GM18861 (cell line): Measurements from ENCODE around the gene CAMK2N2.
"Not testable (repeated sequence)": the region's sequence is repeated elsewhere in the genome, so short reads cannot be mapped to it uniquely, and the experiment has no call there.

Experiments
- ATAC-seq: cut with Tn5 transposase; IDR thresholded peaks from one replicate; pipeline ENCODE4 v1.9.1; 2021; ENCODE audit not compliant: unreplicated experiment

CAMK2N2 gene

DNA sequence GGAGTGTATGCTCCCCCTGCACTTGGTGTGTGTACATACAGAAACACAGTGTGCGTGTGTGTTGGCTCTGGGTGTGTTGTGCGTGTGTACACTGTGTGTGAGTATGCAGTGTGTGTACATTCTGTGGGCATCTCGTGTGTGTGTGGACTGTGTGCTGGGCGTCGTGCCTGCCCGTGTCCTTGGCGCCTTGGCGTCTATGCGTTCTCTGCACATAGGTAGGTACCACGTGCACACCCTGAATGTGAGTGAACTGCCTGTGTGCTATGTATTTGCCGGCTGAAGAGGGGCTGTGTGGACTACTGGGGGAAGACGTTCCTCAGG is 14.0 kb upstream of the CAMK2N2 start:
- ATAC-seq = no peak

DNA sequence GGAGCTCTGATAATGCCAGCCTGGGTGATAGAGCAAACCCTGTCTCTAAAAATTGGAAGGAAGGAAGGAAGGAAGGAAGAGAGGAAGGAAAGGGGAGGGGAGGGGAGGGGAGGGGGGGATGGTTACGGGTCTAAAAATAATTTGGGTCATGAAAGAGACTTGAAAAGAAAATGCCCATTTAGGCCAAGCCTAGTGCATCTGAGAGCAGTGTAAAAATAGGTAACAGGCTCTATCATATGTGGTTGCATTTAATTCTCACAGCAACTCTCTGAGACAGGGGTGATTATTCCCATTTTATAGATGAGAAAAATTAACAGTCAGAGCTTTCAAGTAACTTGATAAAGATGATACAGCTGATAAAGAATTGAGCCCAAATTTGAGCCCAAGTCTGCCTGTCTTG is 10.9 kb upstream of the CAMK2N2 start:
- ATAC-seq = no peak

DNA sequence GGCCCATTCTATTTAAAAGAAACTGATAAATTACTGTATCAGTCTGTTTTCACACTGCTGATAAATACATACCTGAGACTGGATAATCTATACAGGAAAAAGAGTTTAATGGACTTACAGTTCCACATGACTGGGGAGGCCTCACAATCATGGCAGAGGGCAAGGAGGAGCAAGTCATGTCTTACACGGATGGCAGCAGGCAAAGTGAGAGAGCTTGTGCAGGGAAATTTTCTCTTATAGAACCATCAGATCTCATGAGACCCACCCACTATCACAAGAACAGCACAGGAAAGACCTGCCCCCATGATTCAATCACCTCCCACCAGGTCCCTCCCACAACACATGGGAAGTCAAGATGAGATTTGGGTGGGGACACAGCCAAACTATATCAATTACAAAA is 5.9 kb upstream of the CAMK2N2 start:
- not testable (repeated sequence) for ATAC-seq

DNA sequence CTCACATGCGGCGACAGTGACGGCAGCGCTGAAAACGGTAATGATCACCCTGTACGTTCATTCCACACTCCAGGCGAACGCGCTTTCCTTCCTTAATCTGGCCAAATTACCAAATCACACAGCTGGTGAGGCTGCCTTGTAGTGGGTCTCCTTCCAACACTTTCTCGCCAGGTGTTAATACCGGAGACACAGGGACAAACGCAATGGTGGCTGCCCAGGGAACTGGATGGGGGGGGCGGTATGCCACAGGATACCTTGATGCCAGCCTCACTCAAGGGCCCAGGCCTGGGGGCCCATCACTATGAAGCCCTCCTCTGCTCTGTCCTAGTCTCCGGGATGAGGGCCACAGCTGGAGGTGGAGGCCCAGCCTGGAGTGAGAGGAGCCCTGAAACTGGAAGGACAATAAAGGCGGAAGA is 1.4 kb upstream of the CAMK2N2 start:
- no peak for ATAC-seq

DNA sequence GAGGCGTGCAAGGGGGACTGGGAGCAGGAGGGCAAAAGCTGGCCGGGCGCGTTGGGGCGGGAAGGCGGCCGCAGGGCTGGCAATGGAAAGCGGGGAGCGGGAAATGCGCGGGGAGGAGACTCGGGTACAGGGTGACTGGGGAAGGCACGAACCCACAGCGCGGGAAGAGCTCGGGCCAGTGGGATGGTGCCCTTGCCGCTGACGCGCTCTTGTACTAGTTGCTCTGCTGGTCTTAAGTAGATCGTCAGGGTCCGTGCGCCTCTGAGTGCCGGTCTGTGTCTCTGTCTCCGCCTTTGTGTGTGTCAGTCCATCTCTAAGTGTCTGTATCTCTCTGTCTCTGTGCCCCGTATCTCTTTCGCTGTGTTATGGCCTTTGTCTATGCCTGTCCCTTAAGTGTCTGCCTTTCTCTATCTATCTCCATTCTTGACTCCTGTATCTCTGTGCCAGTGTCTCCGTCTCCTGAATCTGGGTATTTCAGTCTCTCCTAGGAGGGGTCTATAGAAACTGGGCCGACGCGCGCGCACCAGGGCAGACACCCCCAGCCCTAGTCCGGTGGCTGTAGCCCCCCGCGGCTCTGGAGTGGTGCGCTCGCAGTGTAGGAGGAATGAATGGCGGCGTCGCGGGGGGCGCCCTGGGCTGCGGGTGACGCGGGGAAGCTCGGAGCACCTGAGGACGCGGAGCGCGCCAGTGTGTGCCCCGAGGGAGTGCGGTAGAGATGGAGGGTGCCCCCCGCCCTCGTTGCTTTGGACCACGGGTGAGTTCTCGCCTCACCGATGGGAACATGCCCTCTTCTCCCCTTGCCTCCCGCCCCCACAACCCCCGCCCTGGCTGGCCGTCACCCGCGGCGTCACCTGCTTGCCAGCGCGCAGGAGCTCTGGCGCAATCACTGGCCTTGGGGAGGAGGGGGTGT is 756 bp upstream of the CAMK2N2 start:
- ATAC-seq = no peak

DNA sequence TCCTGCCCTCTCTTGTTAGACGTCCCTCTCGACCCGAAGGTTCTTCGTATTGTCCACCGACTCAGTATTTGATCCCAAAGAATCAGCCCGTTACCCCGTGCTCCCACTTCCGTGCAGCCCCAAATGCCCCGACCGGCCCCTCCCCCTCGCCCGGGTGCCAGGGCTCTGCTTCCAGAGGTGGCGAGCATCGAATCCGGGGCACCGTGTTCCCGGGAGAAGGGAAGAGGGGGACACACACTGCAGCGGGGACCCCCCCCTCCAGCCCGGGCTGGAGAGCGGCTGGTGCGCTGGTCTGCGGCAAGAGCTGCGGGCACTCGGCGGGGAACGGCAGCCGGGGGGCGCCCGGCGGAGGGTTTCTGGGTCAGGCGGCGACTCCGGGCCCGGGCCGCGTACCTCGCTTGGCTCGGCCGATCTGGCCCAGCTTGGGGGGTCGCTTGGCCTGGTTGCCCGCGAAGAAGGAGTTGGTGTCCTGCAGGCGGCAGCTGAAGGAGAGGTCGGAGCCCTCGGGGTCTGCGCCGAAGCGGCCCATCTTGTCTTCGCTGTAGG is 556 bp downstream of the CAMK2N2 start:
- ATAC-seq = no peak

DNA sequence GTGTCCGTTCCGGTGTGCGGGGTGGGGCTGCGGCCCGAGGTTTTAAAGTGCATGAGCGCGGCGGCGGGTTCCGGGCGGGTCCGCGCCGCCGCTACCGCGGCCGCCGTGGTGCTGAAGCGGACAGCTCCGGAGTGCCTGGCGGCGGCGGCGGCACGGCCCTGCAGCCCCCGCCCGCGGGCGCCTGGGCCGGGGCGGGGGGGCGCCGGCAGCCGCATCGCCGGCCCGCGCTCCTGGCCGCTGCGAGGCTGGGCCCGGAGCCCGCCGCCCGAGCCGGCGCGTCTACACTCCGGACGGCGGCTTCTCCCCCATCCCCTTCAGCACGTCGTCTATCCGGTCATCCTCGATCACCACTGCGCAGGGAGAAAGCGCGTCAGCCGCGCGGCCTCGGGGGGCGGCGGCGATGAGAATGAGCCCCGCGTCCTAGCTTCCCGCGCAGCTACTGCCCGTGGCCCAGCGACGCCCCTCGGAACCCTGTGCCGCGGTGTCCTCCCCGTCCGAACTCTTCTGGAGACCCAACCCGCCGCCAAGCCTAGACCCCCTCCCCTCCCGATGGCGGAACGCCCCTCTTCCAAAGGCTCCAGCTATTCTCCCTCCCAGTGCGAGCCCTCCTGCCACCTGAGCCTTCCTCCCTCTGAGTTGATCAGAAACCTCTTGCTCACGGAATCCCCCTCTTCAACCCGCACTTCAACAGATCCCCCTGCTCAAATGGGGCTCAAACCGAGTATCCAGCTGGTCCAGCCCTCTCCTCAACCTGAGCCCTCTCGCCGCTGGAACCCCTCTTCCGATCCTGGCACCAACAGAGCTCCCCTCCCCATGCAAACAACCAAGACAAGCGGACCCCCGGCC is 1.3 kb downstream of the CAMK2N2 start:
- ATAC-seq = no peak

DNA sequence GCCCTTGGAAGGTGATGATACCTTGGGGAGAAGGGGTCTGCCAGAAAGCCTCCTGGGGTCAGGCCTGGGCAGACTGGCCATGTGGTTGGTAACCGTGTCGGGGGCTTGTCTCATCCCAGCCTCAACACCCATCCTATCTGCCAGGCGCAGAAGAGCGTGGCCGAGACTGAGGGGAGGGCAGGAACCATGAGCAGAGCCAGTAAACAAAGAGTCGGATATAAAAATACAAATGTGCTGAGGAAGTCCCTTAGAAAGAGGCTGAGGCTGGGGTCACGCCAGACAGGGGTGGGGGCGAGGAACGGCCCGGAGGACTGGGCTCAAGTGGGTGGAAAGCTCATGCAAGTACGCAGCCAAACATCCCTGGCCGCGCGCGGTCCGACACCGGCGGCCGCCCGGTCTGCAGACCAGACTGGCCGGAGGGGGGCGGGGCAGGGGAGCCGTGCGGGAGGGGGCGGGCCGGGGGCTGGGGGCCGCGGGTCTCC is 1.9 kb downstream of the CAMK2N2 start:
- no peak for ATAC-seq

DNA sequence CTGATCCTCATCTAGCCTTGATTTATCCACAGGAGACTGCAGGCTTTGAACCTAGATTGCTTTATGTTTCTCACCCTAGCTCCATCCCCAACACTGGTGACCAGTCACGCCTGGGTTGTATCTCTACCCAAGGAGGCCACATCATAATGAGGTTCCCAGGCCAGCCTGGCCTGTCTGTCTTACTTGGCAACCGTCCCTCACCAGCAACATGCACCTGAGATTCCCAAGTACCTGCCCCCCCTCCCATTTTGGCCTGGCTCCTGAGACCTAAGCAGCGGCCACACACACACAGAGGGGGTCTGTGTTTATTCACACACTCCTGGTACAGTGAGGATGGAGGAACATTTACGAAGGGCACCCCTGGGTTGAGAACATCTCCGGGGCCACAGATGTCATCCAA is 2.4 kb downstream of the CAMK2N2 start:
- no peak for ATAC-seq

DNA sequence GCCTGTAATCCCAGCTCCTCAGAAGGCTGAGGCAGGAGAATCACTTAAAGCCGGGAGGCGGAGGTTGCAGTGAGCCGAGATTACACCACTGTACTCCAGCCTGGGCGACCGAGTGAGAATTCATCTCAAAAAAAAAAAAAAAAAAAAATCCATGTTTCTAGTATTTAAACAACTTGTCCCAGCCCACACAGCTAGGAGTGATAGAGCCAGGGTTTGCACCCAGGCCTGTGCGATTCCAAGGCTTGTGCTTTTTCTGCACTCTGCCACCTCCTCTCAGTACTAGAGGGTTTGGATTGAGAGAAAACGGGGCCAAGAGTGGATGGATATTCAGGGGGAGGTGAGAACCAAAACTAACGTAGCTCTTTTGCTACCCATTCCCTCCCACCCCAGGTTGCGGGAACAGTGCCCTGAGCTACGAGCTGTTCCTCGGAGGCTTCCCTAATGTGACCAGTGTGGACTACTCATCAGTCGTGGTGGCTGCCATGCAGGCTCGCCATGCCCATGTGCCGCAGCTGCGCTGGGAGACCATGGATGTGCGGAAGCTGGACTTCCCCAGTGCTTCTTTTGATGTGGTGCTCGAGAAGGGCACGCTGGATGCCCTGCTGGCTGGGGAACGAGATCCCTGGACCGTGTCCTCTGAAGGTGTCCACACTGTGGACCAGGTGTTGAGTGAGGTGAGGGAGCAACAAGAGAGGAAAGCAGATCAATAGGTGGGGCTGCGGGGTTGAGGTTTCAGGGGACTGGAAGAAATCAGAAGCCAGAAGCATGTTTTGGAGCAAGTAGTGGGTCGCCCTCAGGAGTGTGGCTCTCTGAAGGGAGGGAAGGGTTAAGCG is 4.1 kb downstream of the CAMK2N2 start:
- ATAC-seq = no peak

DNA sequence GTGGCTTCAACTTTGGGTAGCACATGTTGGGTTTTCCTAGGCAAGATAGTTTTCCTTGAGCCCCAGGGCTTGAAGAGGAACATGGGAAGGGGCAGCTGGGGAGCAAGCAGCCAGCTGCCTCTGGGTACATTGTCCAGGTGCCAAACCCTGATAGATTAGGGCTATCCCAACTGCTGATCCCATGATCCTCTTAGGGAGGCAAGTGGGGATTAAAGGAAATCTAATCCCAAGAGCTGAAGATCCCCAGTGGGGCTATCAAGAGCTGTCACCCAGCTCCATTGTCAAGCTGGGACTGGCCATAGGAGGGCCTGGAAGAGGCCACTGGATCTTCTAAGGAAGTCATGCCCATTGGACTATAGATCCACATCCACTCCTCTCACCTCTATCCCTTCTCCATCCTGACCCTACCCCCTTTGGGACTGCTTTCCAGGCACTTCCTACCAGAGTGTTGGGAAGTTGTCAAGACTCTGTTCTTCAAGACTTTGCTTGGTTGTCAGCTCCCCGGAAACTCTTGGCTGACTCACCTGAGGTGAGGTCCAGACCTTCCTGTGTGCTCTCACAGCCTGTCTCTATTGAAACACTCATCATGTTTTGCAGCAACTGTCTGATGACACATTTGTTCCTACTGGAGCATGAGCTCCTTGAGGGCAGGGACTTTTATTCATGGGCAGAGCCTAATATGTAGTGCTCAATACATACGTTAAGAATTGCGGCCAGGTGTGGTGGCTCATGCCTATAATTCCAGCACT is 5.9 kb downstream of the CAMK2N2 start:
- ATAC-seq = no peak

DNA sequence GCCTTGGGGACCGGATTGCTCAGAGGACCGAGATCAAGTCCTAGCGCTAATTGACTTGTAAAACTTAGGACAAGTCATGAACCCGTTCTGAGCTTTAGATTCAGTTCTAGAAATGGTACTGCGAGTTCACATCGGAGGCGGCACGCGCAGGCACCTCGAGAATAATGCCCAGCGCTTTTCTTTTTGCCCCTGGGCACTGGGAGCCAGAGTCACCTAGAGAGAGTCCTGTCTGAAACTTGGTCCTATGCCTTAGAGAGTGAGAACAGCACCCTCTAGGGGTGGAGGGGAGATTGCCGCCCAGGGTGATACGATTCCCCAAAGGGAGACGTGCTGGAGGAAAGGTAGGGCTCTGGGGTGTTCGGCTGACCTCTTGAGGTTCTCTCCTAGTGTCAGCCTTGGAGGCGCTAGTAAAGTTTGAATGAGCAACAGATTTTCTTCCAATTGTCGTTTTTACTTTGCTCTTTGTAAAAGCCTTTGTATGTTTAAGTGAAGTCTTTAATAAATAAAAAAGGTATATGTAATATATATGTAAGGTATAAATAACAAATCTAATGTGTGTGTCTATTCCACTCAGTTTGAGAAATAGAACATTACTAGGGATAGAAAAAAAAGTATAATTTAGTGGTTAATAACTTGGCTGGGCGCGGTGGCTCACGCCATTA is 11.1 kb downstream of the CAMK2N2 start:
- peak; percentile 68 for ATAC-seq

DNA sequence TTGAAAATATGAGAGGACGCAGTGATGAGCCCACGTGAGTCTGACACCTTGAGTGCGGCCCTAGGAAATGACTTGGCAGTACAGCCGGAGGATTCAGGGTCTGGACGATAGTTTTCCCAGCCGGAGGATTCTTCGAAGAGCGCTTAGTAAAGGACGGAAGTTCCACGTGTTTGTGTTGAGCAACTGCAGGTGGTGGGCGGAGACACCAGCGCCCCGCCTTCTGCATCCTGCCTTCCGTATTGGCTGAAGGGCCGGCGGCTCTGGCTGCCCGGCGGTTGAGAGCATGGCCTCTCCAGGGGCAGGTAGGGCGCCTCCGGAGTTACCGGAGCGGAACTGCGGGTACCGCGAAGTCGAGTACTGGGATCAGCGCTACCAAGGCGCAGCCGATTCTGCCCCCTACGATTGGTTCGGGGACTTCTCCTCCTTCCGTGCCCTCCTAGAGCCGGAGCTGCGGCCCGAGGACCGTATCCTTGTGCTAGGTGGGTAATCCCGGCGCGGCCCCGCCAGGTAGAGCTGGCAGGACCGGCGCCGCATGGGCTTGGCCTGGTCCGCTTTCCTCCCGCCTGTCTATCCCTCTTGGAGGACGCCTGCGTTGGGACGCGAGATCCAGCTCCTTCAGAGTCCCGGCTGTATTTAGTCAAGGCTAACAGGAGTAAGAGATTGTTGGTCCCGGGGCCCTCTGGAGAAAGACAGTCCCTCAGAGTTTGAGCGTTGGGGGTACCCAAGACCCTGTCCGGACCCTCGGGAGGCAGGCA is 11.8 kb downstream of the CAMK2N2 start, which contains the start of gene EEF1AKMT4:
TSS of gene EEF1AKMT4 (plus strand) at position 261 of the 755 bp plus-strand sequence. CDS start at position 284, 23 bp downstream.
- ATAC-seq = peak; percentile 81

DNA sequence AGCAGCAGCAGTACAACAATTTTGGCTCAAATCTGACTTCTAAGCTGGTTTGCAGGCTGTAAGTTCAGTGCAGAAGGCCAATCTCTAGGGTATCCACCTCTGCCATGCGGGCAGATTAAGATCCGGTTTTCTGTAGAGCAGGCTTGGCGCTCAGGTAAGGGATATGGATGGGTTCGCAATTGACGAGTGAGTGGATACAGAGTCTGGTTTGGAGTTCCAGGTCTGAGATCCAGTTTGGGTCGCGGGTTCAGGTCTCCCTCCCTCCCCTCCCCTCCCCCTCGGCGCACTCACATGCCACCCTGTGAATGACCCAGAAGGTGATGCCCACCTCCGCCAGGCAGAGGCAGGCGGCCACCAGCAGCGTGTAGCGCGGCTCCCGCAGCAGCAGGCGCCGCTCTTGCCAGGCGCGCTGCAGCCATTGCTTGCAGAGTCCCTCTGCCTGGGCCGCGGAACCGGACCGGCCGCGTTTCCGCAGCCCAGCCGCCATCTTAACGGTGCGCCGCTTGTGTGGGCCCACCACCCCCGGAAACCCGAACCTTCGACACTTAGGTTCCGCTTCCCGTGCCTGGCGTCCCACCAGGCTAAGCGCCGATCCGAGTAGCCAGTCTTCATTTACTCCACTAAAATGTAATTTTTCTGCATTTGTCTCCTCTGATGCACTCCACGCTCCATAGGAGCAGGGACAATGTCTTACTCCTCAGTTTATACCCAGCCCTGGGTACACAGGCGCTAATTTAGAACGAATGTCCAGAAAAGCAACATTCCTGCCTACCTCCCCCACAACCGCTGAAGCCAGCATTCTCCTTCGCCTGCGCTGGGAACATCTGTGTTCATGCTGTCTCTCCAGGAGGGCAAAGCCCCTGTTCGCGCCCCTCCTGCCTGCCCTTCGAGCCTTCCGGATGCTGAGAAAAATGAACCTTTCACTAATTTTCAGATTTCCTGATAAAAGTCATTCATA is 12.6 kb downstream of the CAMK2N2 start, which contains the start of gene ALG3:
TSS of gene ALG3 (minus strand) at position 509 of the 958 bp plus-strand sequence. CDS start at position 487, 22 bp downstream.
- ATAC-seq = peak; percentile 36

DNA sequence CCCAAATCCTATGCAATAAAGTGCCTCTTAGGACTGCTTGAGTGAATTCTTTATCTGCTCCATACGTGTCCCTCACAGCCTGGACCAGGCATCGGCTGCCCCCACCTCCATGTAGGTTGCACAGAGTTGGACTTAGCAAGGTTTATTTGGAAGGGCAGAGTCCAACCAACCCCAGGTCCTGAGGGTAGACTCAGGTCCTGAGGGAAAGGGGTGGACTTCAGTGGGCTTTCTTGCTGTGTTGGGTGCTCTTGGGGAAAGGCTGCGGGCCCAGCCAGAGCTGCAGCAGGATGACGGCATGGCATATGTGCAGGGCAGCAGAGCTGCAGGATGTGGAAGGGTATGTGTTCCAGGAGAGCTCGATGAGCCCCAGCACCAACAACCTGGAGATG is 19.1 kb downstream of the CAMK2N2 start:
- no peak for ATAC-seq

DNA sequence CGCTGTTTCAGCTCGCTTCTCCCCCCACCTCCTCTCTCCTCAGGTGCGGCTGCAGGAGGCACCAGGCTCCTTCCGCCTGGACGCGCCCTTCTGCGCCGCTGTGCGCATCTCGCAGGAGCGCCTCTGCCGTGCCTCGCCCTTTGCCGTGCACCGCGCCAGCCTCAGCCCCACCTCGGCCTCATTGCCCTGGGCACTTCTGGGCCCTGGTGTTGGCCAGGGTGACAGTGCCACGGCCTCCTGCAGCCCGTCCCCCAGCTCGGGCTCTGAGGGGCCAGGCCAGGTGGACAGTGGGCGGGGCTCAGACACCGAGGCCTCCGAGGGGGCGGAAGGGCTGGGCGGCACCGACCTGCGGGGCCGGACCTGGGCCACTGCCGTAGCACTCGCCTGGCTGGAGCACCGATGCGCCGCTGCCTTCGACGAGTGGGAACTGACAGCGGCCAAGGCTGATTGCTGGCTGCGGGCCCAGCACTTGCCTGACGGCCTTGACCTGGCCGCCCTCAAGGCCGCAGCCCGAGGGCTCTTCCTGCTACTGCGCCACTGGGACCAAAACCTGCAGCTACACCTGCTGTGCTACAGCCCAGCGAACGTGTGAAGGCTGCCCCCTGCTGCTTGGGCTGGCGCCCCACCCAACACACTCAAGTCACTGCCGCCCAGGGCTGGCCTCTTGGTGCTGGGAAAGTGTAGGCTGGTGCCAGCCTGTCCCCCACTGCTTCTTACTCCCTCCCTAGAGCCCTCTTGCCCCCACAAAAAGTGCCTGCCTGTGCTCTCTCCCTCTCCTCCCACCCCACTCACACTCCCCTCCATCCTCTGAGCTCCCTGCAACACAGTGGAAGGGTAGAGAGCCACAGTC is 19.7 kb downstream of the CAMK2N2 start:
- ATAC-seq = no peak

DNA sequence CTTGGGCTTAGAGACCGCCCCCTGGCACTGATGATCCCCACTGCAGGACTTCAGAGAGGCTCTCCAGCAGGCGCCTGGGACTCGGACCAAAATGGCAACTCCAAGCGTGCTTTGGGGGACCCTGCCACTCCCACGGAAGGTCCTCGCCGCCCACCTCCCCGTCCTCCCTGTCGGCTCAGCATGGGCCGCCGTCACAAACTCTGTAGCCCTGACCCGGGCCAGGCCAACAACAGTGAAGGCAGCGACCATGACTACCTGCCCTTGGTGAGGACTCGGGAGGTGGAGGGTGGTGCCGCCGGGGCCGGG is 20.3 kb downstream of the CAMK2N2 start:
- no peak for ATAC-seq
